GM21786 (cell line): ENCODE results near the gene FAM216B.

Source experiments
- ATAC-seq: cut with Tn5 transposase; IDR thresholded peaks from one replicate; pipeline ENCODE4 v1.9.1; 2021; ENCODE audit not compliant: unreplicated experiment

The FAM216B gene

DNA sequence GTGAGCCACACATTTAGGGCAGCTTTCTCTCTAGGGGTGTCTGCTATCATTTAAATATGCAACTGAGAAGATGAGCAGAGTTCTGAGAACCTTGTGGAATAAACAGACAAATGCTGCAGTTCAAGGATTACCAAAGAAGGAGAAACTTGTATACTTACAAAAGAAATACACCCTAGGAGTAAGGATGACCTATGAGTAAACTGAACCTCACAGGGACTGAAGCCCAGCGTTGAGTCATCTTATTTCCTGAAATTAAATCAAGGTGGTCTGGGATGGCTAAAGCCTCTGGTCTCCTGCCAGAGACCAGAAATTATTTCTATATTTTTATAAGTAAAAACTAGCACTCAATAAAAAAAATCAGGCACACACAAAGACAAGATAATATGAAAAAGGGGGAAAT, 40.1 kb downstream of the FAM216B start:
- no peak for ATAC-seq

DNA sequence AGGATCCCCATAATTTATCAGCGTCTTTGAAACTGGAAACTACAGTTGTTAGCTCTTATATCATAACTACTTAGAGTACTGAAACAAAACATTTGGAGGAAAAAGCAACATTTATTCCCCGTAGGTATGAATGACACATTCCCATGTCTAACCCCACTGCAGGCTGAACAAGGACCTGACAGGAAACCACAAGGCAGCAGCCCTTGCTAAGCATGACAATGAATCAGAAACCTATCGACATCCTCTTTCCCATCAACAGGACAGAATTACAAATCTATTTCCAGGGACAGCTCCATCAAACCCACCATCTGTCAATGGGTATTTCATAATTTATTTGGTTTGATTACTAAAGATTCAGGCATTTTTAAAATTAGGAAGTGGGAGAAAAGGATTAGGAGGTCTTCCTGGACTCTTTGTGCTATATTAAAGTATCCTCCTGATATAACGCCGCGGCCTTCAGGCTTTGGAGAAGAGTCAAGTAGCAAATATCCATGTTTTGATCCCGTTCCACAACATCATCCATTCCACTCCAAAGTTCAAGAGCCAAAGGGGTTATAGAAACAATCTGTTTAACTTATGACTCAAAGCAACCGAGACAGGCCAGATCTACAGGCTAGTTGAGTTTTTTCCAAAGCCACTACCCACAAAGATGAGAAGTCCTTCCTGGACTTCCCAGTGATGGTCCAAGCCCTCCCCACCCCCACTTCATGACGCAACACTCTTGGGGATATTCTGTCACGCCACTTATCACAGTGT, 51.1 kb downstream of the FAM216B start:
- ATAC-seq = no peak

DNA sequence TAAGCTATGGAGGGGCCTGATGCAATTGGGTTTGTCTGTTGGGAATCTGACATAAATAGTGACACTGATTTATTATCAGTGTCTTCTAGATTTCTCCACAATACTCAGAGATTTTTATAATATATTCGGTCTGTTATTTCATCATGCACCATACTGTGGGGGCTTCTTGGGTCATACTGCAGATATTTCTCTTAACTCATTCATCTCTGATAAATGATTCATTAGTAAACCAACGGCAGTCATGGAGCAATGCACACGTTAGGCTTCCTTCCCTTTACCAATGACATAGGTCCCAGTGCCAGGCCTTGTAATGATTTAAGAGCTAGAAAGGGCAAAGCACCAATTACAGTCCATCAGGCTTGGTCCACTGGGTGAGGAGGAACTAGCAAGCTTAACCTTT, 53.6 kb downstream of the FAM216B start:
- no peak for ATAC-seq

DNA sequence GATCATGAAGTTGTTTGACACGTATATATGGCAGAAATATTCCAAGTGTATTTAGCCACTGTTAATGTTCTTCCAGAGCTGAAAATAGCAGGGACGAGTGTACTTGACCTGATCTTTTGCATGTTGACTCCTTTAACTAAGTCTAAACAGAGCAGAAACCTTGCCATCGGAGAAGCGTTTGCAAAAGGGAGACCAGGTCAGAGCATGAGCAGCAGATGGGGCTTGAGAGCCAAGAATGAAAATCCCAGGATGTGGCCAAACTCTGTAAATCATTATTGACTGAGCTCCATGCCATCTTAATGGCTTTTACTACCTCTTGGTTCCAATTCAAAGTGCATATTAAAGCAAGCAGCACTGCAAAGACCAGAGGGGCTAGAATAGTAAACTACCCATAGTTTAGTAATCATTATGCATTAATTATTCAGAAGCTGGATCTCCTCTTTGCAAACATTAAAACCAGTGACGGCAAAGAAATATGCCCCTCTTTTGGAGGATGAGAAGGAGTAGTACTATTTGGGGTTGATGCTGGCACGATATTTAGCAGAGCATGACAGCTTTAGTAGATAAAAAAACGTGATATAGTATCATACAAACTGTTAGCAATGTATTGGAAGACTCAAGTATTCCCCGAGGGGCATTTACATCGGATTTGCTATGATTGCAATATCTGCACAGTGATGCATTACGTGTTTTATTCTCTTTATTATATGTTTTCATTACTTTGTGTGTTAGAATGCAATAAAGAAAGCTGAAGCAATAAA, 55.7 kb downstream of the FAM216B start:
- no peak for ATAC-seq
